Forelimb muscle (tissue), 1 donor: Measurements from ENCODE around the gene SV2A. TPM values are rescaled to one million over a fixed set of nuclear protein-coding genes. Genes with fewer than 3 reads are reported as not detected.
"Not testable (repeated sequence)": the region's sequence is repeated elsewhere in the genome, so short reads cannot be mapped to it uniquely, and the experiment has no call there.

ENCODE experiments used
- DNase-seq: peaks from one replicate; pipeline ENCODE4 v3.0.0-alpha.2; 2013; ENCODE audit warnings: low read depth
- polyA plus RNA-seq: library from polyadenylated mRNA; unstranded; fragments of 120-200 nt; gene quantifications from one replicate; pipeline ENCODE4 v1.2.1, GENCODE V29; 2013; ENCODE audit not compliant: insufficient read length

The SV2A gene
- polyA plus RNA-seq, 1 donor: 3.1 TPM

- DNase-seq: peak; percentile 99
Observed at GRCh38 chr1:149886396-149887195, 31.0 kb downstream of the SV2A start.

GRCh38 chr1:149886121-149886395 is 31.6 kb downstream of the SV2A start:
- not testable (repeated sequence) for DNase-seq

- DNase-seq: peak; percentile 70
Observed at GRCh38 chr1:149885339-149886120, 32.1 kb downstream of the SV2A start.

- DNase-seq: peak; percentile 13
Observed at GRCh38 chr1:149884433-149885338, 33.0 kb downstream of the SV2A start.

- DNase-seq: no peak
Observed at GRCh38 chr1:149883598-149884247, 33.9 kb downstream of the SV2A start.

GRCh38 chr1:149881876-149882275 is 35.8 kb downstream of the SV2A start:
- DNase-seq: no peak

- DNase-seq: no peak
Observed at GRCh38 chr1:149879556-149879955, 38.1 kb downstream of the SV2A start.

- no peak for DNase-seq
Observed at GRCh38 chr1:149877211-149877946, 40.3 kb downstream of the SV2A start.

- DNase-seq: not testable (repeated sequence)
Observed at GRCh38 chr1:149873060-149873459, 44.6 kb downstream of the SV2A start.

GRCh38 chr1:149866887-149867286 is 50.8 kb downstream of the SV2A start:
- DNase-seq: not testable (repeated sequence)

GRCh38 chr1:149861497-149862054 is 56.1 kb downstream of the SV2A start:
- not testable (repeated sequence) for DNase-seq

- DNase-seq: not testable (repeated sequence)
Observed at GRCh38 chr1:149860684-149861496, 56.8 kb downstream of the SV2A start.

GRCh38 chr1:149860271-149860670 is 57.4 kb downstream of the SV2A start:
- not testable (repeated sequence) for DNase-seq

Other genes starting within 250 kb of the SV2A start
- 1.9 TPM for gene FCGR1A, start 135.2 kb downstream of the SV2A start, polyA plus RNA-seq
- gene BOLA1, start 18.3 kb downstream of the SV2A start, polyA plus RNA-seq: 11.7 TPM
- gene SF3B4, start 10.0 kb upstream of the SV2A start, polyA plus RNA-seq: 32.3 TPM
- gene MTMR11, start 19.0 kb upstream of the SV2A start, polyA plus RNA-seq: 16.5 TPM
- 14.5 TPM for gene OTUD7B, start 92.9 kb upstream of the SV2A start, polyA plus RNA-seq
- gene VPS45, start 149.9 kb upstream of the SV2A start, polyA plus RNA-seq: 45.4 TPM
- 98.5 TPM for gene PLEKHO1, start 232.1 kb upstream of the SV2A start, polyA plus RNA-seq